Stimulated activated CD4-positive, alpha-beta T cell treated with anti-CD3 and anti-CD28 coated beads, Interleukin-4, amount 100 ng/mL, for 24 hours (primary cell): ENCODE data around the gene TUBA3D.
A peak's percentile ranks its signal among the peaks of the same experiment; 100 is the strongest.
"Not testable (repeated sequence)": the region's sequence is repeated elsewhere in the genome, so short reads cannot be mapped to it uniquely, and the experiment has no call there.

ENCODE experiments used
- DNase-seq: peaks from one replicate; pipeline ENCODE4 v3.0.0-alpha.2; 2020

The TUBA3D gene

DNA sequence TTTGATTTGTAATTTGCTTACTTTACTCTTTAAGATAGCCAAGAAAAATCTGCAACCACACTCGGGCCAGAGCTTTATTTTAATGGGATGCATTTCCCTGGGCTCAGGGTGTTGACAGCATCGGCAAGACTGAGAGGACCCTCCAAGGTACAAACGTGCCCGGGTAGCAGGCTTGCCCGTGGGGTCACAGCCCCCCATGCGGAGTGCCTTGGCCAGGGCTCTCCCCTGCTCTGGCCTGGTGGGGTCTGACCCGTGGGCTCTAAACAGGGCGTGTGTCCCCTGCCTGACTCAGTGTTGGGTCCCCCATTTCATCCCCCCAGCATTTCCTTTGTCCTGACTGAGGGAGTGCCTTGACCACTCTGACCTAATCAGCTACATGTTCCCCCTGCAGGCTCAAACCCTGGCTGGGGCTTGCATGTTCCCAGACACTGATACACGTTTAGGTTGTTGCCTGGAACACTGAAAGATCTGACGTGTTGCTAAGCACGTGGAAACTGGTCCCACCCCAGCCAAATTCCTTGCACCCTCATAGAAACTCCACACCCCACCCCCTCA is 9.1 kb downstream of the TUBA3D start:
- DNase-seq = not testable (repeated sequence)

- not testable (repeated sequence) for DNase-seq
Measured at GRCh38 chr2:131486201-131486902, 10.4 kb downstream of the TUBA3D start.

DNA sequence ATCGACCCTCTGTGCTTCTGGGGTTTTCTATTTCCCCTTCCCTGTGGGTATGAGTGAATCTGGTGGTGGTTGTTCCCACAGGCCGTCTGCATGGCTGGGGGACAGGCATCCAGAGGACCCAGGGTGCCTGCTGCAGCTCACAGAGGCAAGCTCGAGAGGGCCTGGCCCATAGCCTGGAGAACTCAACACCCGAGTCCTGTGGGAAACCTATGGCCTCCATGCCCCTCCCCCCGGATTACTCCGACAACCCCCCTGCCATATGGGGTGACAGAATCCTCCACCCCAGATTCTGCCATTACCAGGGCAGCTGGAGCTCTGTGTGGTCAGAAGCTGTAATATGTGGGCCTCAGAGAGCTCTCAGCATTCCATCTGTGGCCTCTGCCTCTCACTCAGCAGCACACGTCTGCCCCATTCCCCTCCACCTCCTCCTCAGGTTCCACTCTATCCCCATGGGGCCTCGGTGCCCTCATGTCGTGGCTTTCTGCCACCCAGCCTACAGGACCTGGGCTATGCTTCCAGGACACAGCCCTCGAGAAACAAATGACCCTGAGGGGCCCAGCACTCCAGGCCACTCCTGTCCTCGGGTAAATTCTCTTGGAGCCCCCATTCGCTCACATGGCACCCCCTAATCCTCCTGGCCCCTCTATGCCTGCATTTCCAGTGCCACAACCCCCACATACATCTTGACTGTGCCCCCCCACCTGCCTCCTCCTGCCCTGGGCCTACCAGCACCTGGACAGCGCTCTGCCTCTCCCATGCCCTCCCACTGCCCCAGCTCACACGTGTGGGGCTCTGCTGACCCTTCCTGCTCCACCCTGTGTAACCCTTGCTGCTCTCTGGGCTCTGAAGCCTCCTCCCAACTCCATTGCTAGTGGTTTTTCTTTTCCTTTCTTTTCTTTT is 12.6 kb downstream of the TUBA3D start:
- no peak for DNase-seq

GRCh38 chr2:131490616-131491468 is 14.9 kb downstream of the TUBA3D start:
- peak; percentile 21 for DNase-seq

DNA sequence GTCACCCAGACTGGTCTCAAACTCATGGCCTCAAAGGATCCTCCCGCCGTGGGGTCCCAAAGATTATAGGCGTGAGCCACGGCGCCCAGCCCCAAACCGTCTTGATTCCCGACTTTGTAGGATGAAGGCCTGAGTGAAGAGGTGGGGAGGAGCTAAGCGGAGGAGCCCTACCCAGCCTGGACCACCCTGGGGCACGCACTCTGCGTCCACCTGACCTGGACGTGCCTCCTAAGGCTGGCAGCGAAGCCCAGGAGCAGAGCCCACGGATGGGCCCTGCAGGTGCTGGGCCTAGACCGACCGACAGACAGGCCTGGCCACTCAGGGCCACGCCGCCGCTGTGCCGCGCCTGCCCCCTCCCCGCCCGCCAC is 15.5 kb downstream of the TUBA3D start:
- DNase-seq = not testable (repeated sequence)

GRCh38 chr2:131492015-131492417 is 16.1 kb downstream of the TUBA3D start, which contains the start of gene MZT2A:
MZT2A (minus strand) TSS chr2:131492397; CDS start chr2:131492376, 21 bp downstream.
- not testable (repeated sequence) for DNase-seq

GRCh38 chr2:131492418-131493198 is 16.7 kb downstream of the TUBA3D start:
- DNase-seq = peak; percentile 96

DNA sequence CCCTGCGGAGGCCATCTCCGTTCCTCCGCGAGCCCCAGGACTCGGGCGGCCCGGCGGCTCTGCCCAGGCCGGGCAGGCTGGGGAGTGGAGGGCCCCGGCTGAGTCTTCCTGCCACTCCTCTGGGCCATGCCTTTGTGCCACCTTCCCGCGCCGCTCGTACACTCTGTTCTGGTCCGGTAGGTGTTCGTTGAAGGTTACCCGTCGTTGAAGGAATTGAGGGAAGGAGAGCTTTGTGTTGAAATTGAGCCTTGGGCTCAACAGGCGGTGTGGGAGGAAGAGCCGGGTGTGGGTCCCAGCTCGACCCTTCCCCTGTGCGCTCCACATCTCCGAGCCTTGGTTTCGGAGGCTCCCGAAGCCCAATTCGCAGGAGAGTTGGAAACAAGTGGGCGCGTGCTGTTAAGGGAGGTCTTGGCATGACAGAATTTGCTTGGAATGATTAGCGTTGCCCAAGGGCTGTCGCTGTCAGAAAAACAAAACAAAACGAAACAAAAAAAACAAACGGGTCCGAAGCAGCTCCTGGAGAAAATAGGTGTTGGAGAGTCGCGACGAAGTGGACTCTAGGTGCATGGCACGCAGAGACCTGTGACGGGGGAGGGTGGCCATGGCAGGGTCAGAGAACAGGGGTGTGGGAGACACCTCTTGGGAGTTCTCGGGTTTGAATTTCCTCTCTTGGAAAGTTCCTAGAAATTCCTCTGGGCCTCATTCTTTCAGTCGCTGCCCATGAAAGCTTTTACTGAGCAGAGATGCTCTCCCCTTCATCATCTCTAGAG is 17.5 kb downstream of the TUBA3D start:
- no peak for DNase-seq

DNA sequence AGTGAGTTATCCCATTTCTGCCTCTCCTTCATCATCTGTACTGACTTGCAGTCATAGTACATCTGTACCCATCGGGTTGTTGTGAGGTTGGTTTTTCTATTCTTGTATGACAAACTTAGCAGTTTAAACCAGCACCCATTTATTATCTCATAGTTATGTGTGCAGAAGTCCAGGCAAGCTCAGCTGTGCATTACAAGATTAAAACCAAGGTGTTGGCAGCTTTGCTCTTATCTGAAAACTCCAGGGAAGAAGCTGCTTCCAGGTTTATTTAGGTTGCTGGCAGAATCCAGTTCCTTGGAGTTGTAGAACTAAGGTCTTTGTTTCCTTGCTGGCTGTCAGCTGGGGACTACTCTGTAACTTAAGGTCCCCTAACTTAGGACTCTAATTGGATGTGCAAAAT is 19.6 kb downstream of the TUBA3D start:
- DNase-seq = not testable (repeated sequence)

DNA sequence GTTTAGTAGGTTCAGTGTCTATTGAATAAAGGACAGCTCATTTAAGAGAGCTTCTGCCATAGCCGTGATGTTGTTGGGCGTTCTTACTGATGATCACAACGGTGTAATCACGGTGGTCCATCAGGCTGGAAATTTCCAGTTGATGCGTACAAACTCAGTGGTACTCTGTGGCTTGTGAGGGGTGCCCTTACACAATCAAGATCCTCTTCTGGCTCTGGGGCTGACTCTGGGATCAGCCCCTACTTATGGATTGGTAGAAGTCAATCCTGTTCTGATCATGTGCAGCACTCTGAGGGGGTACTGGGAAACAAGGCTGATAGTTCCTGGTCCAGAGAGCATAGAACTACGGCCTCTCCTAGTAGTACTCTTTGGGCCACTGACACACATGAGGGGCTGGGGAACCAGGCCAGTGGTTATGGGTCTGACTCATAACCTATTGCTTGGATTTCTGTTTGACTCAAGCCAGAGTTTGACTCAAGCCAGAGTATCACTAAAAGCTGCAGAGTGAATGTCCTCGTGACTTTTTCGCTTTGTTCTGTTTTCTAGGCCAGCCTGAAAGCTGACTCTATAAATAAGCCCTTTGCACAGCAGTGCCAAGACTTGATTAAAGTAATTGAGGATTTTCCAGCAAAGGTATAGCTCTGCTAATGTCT is 22.5 kb downstream of the TUBA3D start:
- DNase-seq = not testable (repeated sequence)

- not testable (repeated sequence) for DNase-seq
Measured at GRCh38 chr2:131503587-131503986, 27.7 kb downstream of the TUBA3D start.

DNA sequence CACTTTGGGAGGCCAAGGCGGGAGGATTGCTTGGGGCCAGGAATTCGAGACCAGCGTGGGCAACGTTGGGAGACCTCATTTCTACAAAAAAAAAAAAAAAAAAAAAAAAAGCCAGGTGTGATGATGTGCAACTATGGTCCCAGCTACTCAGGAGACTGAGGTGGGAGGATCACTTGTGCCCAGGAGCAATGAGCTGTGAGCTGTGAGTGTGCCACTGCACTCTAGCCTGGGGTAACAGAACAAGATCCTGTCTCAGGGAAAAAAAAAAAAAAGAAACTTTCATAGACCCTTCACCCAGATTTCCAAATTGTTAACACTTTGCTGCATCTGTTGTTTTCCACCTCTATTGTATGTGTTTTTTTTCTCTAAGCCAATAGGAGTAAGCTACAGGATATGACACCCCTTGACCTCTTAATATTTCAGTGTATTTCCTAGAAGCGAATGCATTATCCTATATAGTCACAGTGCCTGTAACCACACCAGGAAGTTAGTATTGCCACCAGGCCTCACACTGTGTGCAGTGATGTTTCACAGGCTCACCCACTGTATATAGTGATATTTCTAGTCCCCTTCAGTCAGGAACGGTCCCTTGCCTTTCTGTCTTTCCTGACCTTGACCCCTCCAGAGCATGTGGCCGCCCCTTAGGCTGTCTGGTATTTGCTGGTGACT is 28.3 kb downstream of the TUBA3D start:
- DNase-seq = not testable (repeated sequence)

GRCh38 chr2:131509615-131510014 is 33.7 kb downstream of the TUBA3D start:
- no peak for DNase-seq

DNA sequence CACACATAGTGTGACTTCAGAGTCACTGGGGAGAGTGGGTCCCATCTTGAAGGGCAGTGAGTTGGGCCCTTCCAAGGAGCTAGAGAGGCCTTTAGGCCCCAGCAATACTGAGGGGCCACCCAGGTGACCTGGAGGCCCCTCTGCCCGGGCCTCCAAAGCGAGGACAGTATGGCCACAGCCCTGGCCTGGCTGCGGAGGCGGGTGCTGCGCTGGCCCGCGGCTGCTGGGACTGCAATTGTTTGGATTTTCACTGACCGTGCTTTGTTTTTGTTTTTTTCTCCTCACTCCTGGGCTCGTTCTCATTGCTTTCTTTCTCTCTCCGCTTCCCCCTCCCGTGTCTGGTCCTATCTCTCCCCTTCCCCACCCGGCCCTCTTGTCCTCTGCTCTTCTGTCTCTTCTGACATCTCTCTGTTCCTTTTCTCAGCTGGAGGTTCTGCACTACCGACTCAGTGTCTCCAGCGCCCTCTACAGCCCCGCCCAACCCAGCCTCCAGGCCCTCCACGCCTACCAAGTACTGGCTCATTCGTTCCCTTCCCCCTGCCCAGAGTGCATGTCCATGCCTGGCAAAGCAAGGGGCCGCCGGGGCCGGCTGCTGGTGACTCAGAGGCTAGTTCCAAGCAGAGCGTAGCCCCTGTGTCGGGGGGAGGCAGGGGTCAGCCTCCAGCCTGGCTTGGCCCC is 35.5 kb downstream of the TUBA3D start:
- DNase-seq = not testable (repeated sequence)

DNA sequence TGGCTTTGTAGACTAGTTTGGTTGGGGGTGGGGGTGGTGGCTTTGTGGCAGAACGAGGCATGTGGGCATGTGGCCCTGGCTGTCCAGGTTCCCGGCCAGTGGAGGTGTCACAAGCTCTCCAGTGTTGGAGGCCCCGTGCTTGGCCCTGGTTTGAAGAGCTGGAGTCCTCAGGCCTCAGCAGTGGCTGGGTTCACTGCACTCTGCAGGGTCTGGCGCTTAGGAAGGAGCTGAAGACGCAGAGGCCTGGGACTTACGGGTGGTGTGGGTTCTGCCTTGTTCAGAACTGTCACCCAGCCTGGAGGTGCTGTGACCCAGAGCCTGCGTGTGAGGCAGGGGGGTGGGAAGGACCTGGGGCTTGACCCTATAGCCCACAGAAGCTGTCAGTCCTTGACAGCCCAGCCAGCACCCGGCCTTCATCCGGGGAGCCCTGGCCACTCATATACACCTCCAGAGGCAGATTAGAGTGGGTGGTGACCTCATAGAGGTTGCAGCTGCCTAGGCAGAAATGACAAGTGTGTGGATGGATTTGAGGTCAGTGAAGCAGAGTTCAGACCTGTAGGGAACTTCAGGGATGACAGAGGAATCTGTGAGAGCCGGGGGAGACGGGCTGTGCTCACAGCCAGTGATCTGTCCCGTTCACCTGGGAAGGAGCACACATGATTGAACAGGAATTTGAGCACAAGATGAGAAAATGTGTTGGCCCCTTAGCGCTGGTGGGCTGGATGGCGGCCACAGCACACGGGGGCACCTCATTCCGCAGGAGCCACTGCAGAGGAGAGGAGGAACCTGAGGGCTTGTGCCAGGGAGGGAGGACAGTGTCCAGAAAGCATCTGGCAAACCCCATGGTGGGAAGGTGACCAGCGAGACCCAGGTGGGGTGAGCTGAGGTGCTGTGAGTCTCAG is 36.3 kb downstream of the TUBA3D start:
- DNase-seq = not testable (repeated sequence)

DNA sequence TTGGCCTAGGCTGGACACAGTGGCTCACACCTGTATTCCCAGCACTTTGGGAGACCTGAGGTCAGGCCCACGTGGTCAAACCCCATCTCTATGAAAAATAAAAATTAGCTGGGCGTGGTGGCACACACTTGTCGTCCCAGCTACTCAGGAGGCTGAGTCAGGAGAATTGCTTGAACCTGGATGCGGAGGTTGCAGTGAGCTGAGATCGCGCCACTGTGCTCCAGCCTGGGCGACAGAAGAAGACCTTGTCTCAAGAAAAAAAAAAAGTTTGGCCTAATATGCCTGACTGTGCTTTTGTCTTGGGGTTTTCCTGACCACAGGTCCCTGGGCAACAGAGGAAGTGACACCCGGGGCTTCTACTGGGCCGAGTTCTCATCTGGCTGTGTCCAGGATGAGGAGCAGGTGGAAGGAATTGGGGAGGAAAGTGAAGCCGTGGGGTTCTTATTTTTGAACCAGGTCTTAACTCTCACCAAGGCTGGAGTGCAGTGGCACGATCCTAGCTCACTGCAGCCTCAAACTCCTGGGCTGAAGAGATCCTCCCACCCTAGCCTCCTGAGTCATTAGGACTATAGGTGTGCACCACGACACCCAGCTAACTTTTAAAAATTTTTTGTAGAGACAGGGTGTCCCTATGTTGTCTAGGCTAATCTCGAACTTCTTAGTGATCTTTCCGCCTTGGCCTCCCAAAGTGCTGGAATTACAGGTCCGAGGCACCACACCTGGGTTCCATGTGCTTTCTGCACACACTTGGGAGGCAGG is 38.7 kb downstream of the TUBA3D start:
- DNase-seq = not testable (repeated sequence)

DNA sequence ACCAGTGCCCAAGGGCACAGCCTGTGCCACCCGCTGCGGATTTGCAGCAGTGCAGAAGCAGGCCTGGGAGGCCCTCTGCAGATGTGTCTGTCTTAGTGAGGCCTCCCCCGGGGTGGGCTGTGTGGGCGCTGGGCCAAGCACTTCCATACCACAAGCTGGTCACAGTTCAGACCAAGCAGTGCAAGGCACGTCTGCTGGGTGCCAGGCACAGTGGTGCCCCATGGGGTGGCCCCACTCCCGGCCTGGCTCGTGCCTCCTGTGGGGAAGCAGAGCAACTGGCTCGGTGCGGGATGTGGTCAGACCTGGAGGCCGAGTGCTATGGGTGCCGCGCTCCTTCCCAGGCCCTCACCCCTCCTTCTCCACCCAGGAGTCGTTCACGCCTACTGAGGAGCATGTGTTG is 39.3 kb downstream of the TUBA3D start:
- DNase-seq = not testable (repeated sequence)
